Skeletal muscle tissue (tissue), 4 donors: ENCODE measurements around the gene MTX3. TPM values are rescaled to one million over a fixed set of nuclear protein-coding genes. Genes with fewer than 3 reads are reported as not detected.

ENCODE experiments used
- H3K27ac ChIP-seq: one replicate; pipeline ENCODE4 v1.7.0; 2013; ENCODE audit warnings: mild to moderate bottlenecking, low read depth, low read length, inconsistent platforms
- H3K27me3 ChIP-seq, 3 donors: one replicate each; pipeline ENCODE4 v1.7.0; 2013; ENCODE audit warnings: low read length in 3 of 3; ENCODE audit not compliant: control insufficient read depth in 3 of 3, insufficient read depth in 3 of 3
- H3K36me3 ChIP-seq, 3 donors: one replicate each; pipeline ENCODE4 v1.7.0; 2013; ENCODE audit warnings: low read length in 3 of 3; ENCODE audit not compliant: control insufficient read depth in 3 of 3, insufficient read depth in 3 of 3
- H3K4me1 ChIP-seq, 3 donors: one replicate each; pipeline ENCODE4 v1.7.0; 2013; ENCODE audit warnings: low read length in 3 of 3, mild to moderate bottlenecking in 3 of 3; ENCODE audit not compliant: control insufficient read depth in 3 of 3, insufficient read depth in 3 of 3
- H3K4me3 ChIP-seq, 3 donors: one replicate each; pipeline ENCODE4 v1.7.0; 2013; ENCODE audit warnings: low read length in 3 of 3
- H3K9ac ChIP-seq, 3 donors: one replicate each; pipeline ENCODE4 v1.7.0; 2013; ENCODE audit warnings: low read length in 3 of 3, mild to moderate bottlenecking in 3 of 3, moderate library complexity in 2 of 3, low read depth in 1 of 3
- H3K9me3 ChIP-seq, 3 donors: one replicate each; pipeline ENCODE4 v1.7.0; 2013; ENCODE audit warnings: low read length in 3 of 3; ENCODE audit not compliant: control insufficient read depth in 3 of 3
- total RNA-seq: library from RNA; depleted of rRNA; stranded (reverse); fragments of >200 nt; gene quantifications from one replicate; pipeline ENCODE4 v1.2.3, GENCODE V29; 2014
- donor health status: Osteomylitis.

The MTX3 gene
- total RNA-seq, 1 donor from 2014 or later = 10.4 TPM

GRCh38 chr5:80026841-80027240 is 35.8 kb upstream of the MTX3 start:
- Histone ChIP-seq H3K9me3 (no peaks in the 10 kb centered on the region), H3K27me3 (no peaks in the 10 kb centered on the region), H3K9ac (no peak overlapping the region), H3K4me3 (no peak overlapping the region), H3K36me3 (no peaks in the 10 kb centered on the region), H3K27ac (no peak overlapping the region), H3K4me1 (no peaks in the 10 kb centered on the region)

GRCh38 chr5:80025069-80025468 is 34.0 kb upstream of the MTX3 start:
- H3K4me1 ChIP-seq = no peaks in the 10 kb centered on the region
- H3K9me3 ChIP-seq = no peaks in the 10 kb centered on the region
- H3K4me3 ChIP-seq = no peak overlapping the region
- H3K36me3 ChIP-seq = no peaks in the 10 kb centered on the region
- H3K27ac ChIP-seq = no peak overlapping the region
- H3K27me3 ChIP-seq = no peaks in the 10 kb centered on the region
- H3K9ac ChIP-seq = no peak overlapping the region

- Histone ChIP-seq H3K27ac (no peak overlapping the region), H3K9me3 (no peaks in the 10 kb centered on the region), H3K4me1 (no peaks in the 10 kb centered on the region), H3K9ac (no peak overlapping the region), H3K36me3 (no peaks in the 10 kb centered on the region), H3K27me3 (no peaks in the 10 kb centered on the region), H3K4me3 (no peak overlapping the region)
Observed at GRCh38 chr5:80010754-80011392, 19.8 kb upstream of the MTX3 start.

GRCh38 chr5:80008995-80009765 is 18.1 kb upstream of the MTX3 start:
- Histone ChIP-seq H3K27ac (no peak overlapping the region), H3K4me1 (no peaks in the 10 kb centered on the region)

GRCh38 chr5:80002677-80003076 is 11.6 kb upstream of the MTX3 start:
- Histone ChIP-seq H3K36me3 (no peaks in the 10 kb centered on the region), H3K4me1 (no peaks in the 10 kb centered on the region), H3K4me3 (no peak overlapping the region), H3K9me3 (no peaks in the 10 kb centered on the region), H3K27me3 (no peaks in the 10 kb centered on the region), H3K9ac (no peak overlapping the region), H3K27ac (no peak overlapping the region)

More at GRCh38 chr5:80008995-80009765, 18.1 kb upstream of the MTX3 start:
- Histone ChIP-seq H3K36me3 (no peaks in the 10 kb centered on the region), H3K9ac (no peak overlapping the region), H3K27me3 (no peaks in the 10 kb centered on the region), H3K4me3 (no peak overlapping the region), H3K9me3 (no peaks in the 10 kb centered on the region)

GRCh38 chr5:79999722-80000121 is 8.7 kb upstream of the MTX3 start:
- Histone ChIP-seq H3K9me3 (no peaks in the 10 kb centered on the region), H3K4me3 (no peak overlapping the region), H3K36me3 (no peaks in the 10 kb centered on the region), H3K4me1 (no peaks in the 10 kb centered on the region), H3K9ac (no peak overlapping the region), H3K27me3 (no peaks in the 10 kb centered on the region), H3K27ac (no peak overlapping the region)

GRCh38 chr5:79992891-79993657 is 2.0 kb upstream of the MTX3 start:
- H3K27me3 ChIP-seq = no peaks in the 10 kb centered on the region
- H3K4me1 ChIP-seq = peaks cover 7 to 15% (median 10%) of the 10 kb centered on the region in 3 donors
- H3K36me3 ChIP-seq = peaks cover 3 to 5% (median 4%) of the 10 kb centered on the region in 3 donors
- no peak overlapping the region for H3K4me3 ChIP-seq
- no peak overlapping the region for H3K27ac ChIP-seq
- no peak overlapping the region for H3K9ac ChIP-seq
- no peaks in the 10 kb centered on the region for H3K9me3 ChIP-seq

- H3K27me3 ChIP-seq = no peaks in the 10 kb centered on the region
- peak overlapping the region; percentile 48 for H3K27ac ChIP-seq
- peak overlapping the region; percentile 82 to 89 (median 82) for H3K9ac ChIP-seq
Observed at GRCh38 chr5:79990205-79990597, 861 bp downstream of the MTX3 start.

GRCh38 chr5:79986260-79986659 is 4.8 kb downstream of the MTX3 start:
- no peak overlapping the region for H3K9ac ChIP-seq
- no peaks in the 10 kb centered on the region for H3K27me3 ChIP-seq
- peaks cover 11 to 50% (median 42%) of the 10 kb centered on the region in 3 donors for H3K36me3 ChIP-seq
- H3K9me3 ChIP-seq = no peaks in the 10 kb centered on the region
- H3K4me1 ChIP-seq = peaks cover 2 to 9% (median 4%) of the 10 kb centered on the region in 3 donors
- H3K4me3 ChIP-seq = no peak overlapping the region
- H3K27ac ChIP-seq = no peak overlapping the region

More at GRCh38 chr5:79990205-79990597, 861 bp downstream of the MTX3 start:
- Histone ChIP-seq H3K4me3 (peak overlapping the region; percentile 86 to 92 (median 87)), H3K9me3 (no peaks in the 10 kb centered on the region), H3K36me3 (peaks cover 8 to 19% (median 15%) of the 10 kb centered on the region in 3 donors), H3K4me1 (peaks cover 7 to 15% (median 10%) of the 10 kb centered on the region in 3 donors)
